Neutrophil (primary cell): ENCODE results near the gene PLEKHN1.
A peak's percentile ranks its signal among the peaks of the same experiment; 100 is the strongest.

Experiments
- H3K27ac ChIP-seq: fragments of 200-600 bp; sonication (generic); 2 replicates; pipeline ENCODE4 v1.5.1; 2016; ENCODE audit warnings: mild to moderate bottlenecking, moderate library complexity
- H3K27me3 ChIP-seq: fragments of 200-600 bp; sonication (generic); 2 replicates; pipeline ENCODE4 v1.6.0; 2016; ENCODE audit warnings: mild to moderate bottlenecking
- H3K36me3 ChIP-seq: fragments of 200-600 bp; sonication (generic); 2 replicates; pipeline ENCODE4 v1.5.1; 2017
- H3K4me1 ChIP-seq, 2 experiments: fragments of 200-600 bp in 1 of 2; sonication (generic) in 1 of 2; 1 replicate in 1 of 2; 2 replicates in 1 of 2; pipeline versions ENCODE4 v1.5.1 to v1.6.1; 2013 to 2016; ENCODE audit warnings: low read depth in 1 of 2, low read length in 1 of 2, mild to moderate bottlenecking in 1 of 2, moderate library complexity in 1 of 2; ENCODE audit not compliant: control insufficient read depth in 1 of 2, insufficient read depth in 1 of 2
- H3K4me3 ChIP-seq, 2 experiments: fragments of 200-600 bp in 1 of 2; sonication (generic) in 1 of 2; 1 replicate in 1 of 2; 2 replicates in 1 of 2; pipeline ENCODE4 v1.5.1; 2013 to 2016; ENCODE audit warnings: low read depth in 1 of 2, low read length in 1 of 2, mild to moderate bottlenecking in 1 of 2, moderate library complexity in 1 of 2
- H3K9me3 ChIP-seq: fragments of 200-600 bp; sonication (generic); 2 replicates; pipeline ENCODE4 v1.5.1; 2016
- CTCF ChIP-seq: fragments of 200-600 bp; sonication (generic); IDR thresholded peaks from 2 replicates; pipeline ENCODE4 v1.5.1; 2016; ENCODE audit warnings: antibody characterized with exemption

Gene PLEKHN1

GRCh38 chr1:981491-981954, 15.2 kb downstream of the PLEKHN1 start:
- Histone ChIP-seq H3K27me3 (peaks cover 70% of the 10 kb centered on the region), H3K4me1 (no peaks in the 10 kb centered on the region), H3K4me3 (no peak overlapping the region), H3K9me3 (no peaks in the 10 kb centered on the region), H3K27ac (no peak overlapping the region), H3K36me3 (no peaks in the 10 kb centered on the region)
- TF ChIP-seq CTCF, result no peak

GRCh38 chr1:981955-982558, 15.8 kb downstream of the PLEKHN1 start, which contains the start of gene PERM1:
PERM1 (minus strand) TSS chr1:982093; CDS start chr1:981029, 1,064 bp downstream.
- H3K4me1 ChIP-seq, result no peaks in the 10 kb centered on the region
- peaks cover 75% of the 10 kb centered on the region for H3K27me3 ChIP-seq
- no peaks in the 10 kb centered on the region for H3K9me3 ChIP-seq
- H3K27ac ChIP-seq, result no peak within 1 kb of the TSS
- no peak within 1 kb of the TSS for H3K4me3 ChIP-seq
- TF ChIP-seq CTCF, result no peak
- no peaks in the 10 kb centered on the region for H3K36me3 ChIP-seq

GRCh38 chr1:982765-983436, 16.6 kb downstream of the PLEKHN1 start:
- no peak for TF ChIP-seq CTCF
- H3K9me3 ChIP-seq, result no peaks in the 10 kb centered on the region
- no peak overlapping the region for H3K4me3 ChIP-seq
- H3K4me1 ChIP-seq, result no peaks in the 10 kb centered on the region
- no peaks in the 10 kb centered on the region for H3K36me3 ChIP-seq
- peaks cover 82% of the 10 kb centered on the region for H3K27me3 ChIP-seq
- H3K27ac ChIP-seq, result no peak overlapping the region

- TF ChIP-seq CTCF, result peak; percentile 78
- no peaks in the 10 kb centered on the region for H3K4me1 ChIP-seq
- H3K4me3 ChIP-seq, result no peak overlapping the region
- H3K27ac ChIP-seq, result no peak overlapping the region
- no peaks in the 10 kb centered on the region for H3K9me3 ChIP-seq
- H3K36me3 ChIP-seq, result no peaks in the 10 kb centered on the region
- peaks cover 92% of the 10 kb centered on the region for H3K27me3 ChIP-seq
Measured at GRCh38 chr1:983798-984475, 17.7 kb downstream of the PLEKHN1 start.

- no peak overlapping the region for H3K27ac ChIP-seq
- no peak for TF ChIP-seq CTCF
- H3K9me3 ChIP-seq, result no peaks in the 10 kb centered on the region
- no peaks in the 10 kb centered on the region for H3K4me1 ChIP-seq
- peaks cover 95% of the 10 kb centered on the region for H3K27me3 ChIP-seq
- H3K36me3 ChIP-seq, result no peaks in the 10 kb centered on the region
- no peak overlapping the region for H3K4me3 ChIP-seq
Measured at GRCh38 chr1:984476-984814, 18.2 kb downstream of the PLEKHN1 start.
